Activated T-cell treated with anti-CD3 and anti-CD28 coated beads for 1 hour (primary cell): ENCODE measurements around the gene BAIAP2L1.

Experiments used
- DNase-seq: peaks from one replicate; pipeline ENCODE4 v3.0.0-alpha.2; 2020; ENCODE audit warnings: low read depth

The BAIAP2L1 gene

DNA sequence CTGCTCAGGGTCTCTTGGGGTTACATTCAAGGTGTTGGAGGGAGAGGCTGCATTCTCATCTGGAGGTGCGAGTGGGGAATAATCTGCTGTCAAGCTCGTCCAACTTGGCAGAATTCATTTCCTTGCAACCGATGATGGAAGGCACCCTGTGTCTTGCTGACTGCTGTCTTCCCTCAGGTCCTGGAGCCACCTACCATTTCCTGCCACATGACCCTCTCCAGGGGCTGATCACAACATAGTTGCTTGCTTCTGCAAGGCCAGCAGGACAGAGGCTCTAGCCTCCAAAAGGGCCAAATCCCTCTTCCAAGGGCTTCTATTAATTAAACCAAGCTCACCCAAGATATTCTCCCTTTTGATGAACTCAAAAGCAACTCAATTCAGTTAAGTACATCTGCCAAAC, 133.6 kb downstream of the BAIAP2L1 start:
- no peak for DNase-seq

DNA sequence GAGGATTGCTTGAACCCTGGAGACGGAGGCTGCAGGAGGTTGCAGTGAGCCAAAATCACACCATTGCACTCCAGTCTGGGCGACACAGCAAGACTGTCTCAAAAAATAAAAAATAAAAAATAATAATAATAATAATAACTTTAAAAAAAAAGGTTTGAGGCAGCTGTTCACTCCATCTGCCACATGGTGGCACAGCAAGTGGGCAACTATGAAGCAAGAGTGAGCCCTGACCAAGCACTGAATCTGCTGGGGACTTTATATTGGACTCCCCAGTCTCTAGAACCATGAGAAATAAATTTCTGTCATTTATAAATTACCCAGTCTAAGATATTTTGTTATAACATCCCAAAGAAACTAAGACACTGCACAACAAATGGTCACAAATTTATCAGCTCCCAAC, 134.1 kb downstream of the BAIAP2L1 start:
- DNase-seq = no peak

DNA sequence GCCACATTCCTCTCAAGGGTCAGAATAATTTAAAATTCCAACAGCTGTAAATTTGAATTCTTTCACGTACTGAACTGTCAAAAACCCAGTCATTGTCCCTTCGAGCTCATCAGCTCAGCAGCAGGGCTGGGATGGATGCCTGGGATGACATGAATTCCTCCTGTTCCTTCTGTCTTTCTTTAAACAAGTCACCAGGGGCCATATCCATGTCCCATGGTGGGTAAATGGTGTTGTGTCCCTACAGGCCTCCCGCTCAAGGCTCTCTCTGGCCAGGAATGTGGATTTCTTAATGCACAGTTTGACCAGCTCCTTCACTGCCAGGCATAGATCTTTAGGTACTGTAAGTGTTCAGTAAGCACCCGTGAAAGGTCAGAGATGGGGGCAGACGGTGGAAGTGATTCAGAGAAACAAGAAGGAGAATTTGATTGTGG, 135.0 kb downstream of the BAIAP2L1 start:
- no peak for DNase-seq

DNA sequence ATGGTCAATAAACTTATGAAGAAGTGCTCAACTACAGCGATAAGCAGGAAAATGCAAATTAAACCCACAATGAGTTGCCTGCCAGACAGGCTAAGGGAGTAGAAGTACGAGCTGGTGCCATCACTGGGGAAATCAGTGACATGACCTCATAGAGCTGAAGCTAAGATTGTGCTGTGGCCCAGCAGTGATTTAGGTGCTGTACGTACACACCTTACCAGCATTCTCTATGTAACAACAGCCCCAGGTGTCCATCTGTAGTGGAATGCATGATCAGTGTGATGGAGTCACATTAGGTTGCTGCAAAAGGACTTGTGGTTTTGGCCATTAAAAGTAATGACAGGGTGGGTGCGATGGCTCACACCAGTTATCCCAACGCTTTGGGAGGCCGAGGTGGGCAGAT, 143.2 kb downstream of the BAIAP2L1 start:
- no peak for DNase-seq

DNA sequence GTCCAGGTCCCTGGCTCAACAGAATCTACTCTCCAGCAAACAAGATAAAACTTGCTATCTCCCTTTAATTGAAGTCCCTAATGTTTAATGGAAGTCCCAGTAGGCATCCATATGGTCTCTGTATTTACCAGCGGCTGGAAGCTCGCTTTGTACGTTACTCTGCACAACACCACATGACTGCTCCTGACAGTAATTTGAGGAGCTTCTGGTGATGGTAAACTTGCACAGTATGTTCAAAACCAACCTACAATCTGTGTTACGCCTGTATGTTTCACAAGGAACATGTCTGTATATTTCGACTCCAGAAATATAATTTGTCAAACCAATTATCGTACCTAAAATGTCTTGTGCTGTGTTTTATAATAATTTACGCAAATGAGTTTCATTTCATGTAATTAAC, 144.5 kb downstream of the BAIAP2L1 start:
- no peak for DNase-seq

DNA sequence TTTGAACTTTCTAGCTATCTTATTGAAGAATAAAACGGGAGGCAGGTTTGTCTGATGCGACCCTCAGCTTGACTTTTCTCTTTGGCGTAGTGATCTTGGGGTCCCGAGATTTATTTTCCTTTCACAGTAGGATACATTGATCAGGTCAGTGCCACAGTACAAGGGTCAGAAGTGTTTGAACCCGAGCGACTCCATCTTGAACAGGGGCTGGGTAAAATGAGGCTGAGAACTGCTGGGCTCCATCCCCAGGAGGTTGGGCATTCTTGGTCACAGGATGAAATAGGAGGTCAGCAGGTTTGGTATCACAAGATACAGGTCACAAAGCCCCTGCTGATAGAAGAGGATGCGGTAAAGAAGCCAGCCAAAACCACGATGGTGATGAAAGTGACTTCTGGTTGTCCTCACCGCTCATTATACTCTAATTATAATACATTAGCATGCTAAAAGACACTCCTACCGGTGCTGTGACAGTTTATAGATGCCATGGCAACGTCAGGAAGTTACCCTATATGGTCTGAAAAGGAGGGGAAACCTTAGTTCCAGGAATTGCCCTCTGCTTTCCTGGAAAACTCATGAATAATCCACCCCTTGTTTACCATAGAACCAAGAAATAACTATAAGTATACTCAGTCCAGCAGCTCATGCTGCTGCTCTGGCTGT, 145.8 kb downstream of the BAIAP2L1 start:
- no peak for DNase-seq

DNA sequence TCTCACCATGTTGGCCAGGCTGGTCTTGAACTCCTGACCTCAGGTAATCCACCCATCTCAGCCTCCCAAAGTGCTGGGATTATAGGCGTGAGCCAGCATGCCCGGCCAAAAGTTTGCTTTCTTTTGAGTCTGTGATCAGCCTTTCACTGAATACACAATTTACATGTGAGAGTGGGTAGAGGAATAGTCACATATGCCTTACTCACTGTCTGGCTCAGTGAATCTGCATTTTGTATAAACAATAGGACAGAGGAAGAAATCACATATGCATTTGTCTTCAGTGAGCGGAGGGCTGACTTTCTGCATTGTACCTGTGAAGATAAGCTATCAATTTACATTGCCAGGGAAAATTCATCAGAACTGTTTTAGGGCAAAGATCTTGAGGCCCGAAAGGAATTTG, 146.4 kb downstream of the BAIAP2L1 start:
- no peak for DNase-seq

DNA sequence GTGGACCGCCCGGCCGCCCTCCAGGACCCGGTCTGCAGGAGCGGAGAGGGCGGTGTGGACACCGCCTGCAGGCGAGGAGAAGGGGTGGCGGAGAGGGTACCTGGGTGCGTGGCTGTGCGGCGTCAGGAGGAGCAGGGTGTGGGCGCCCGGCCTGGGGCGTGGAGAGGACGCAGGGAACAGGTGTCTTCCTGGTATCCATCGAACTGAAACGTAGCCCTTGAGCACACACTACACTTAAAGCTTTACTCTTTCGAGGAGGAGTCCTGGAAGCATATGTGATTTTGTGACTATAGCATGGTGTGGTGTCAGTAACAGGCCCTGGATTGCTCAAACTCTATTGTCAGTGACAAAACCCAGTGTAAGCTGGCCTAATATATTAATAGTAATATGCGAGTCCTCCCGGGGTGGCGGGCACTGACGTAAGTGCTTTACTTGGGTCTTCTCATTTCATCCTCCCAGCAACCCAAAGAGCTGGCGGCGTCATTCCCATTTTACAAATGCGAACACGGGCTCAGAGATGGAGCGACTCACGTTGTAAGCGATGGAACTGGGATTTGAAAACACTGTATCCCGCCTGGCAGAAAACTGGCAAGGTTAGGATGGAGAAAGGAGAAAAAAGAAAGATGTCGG, 148.3 kb downstream of the BAIAP2L1 start:
- DNase-seq = no peak

DNA sequence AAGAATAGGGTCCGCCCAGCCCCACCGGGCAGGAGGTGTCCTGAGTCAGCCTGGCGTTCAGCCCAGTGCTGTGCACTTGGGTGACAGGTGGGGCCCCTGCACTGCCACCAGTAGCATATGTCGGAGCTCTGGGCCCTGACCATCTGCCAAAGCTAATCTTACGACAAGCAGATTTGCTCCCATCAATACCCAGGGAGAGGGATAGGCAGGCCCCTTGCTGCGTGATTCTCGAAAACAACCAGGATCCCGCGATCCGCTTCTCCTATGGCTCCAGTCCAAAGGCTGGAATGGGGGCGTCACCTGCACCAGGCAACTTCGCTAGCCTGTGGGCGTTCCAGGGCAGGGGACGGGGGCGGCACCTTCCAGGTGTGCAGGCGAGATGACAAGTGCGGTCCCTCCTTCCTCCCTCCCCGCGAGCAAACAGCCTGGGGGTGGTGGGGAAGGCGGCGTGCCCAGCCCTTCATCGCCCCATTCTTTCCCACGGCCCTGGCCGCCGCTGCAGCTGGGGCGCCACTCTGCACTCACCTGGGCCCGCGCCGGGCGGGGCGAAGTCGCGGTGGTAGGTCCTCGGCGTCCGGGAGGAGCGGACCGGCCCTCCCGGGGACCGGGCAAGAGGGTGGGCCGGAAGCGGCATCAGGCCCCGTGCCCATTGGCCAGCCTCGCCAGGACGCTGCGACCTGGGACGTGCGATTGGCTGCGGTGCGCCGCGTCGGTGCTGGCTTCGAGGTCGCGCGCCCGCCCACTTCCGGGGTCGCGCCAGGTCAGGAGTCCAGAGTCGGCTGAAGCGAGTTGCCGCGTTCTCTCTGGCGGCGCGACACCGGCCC, 149.1 kb downstream of the BAIAP2L1 start, which contains the start of gene TECPR1:
Gene TECPR1 (minus strand): TSS at position 632 of the 824 bp plus-strand sequence. CDS start 6,086 bp downstream, outside the sequence.
- DNase-seq = peak; percentile 72

DNA sequence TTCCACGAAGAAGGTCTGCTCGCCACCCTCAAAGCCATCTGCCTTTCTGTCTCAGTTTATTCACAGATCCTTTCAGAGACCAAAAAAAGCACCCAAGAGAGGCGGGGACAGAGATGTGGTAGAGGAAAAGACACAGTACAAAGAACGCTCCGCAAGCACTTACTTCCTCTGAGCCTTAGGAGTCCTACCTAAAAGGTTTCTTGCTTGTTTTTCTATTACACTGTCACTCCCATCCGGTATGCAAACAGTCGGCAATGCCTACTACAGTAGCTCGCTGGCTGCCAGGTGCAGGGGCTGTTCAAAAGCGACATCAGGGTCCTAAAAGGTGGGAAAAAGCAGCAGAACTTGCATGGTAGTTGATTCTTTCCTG, 149.7 kb downstream of the BAIAP2L1 start:
- peak; percentile 19 for DNase-seq

DNA sequence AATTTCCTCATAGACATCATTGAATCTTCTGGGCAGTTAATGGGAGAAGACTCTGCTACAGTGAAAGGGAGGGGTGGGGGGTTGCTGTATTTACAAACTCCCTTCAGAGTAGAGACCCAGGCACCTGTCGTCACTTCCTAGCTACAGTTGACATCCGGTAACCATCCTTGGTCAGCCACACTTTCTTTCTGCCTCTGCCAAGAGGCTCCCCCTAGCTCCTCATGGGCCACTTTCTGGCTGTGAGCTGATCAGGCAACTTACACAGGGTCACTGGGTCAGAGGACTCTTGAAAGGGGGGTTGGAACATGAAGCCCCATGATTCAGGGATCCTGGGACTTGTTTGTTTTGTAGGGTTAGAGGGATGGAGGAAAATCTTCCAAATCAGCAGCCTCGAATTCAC, 150.1 kb downstream of the BAIAP2L1 start:
- peak; percentile 19 for DNase-seq

DNA sequence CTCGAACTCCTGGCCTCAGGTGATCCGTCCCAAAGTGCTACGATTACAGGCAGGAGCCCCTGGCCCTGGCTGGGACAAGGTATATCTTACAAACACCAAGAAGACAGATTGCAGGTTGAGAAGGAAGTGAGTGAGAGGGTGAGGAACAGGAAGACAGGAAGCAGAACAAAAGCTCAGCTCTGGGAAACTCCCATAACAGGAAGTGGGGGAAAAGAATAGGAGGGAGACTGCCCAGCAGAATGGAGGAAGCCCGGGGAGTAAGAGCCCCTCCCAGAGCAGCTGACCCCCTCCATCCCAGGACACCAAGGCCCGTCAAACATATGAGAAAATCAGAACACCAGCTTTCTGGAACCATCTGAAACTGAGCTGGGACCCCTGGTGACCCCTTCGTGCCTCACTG, 151.8 kb downstream of the BAIAP2L1 start:
- DNase-seq = no peak

DNA sequence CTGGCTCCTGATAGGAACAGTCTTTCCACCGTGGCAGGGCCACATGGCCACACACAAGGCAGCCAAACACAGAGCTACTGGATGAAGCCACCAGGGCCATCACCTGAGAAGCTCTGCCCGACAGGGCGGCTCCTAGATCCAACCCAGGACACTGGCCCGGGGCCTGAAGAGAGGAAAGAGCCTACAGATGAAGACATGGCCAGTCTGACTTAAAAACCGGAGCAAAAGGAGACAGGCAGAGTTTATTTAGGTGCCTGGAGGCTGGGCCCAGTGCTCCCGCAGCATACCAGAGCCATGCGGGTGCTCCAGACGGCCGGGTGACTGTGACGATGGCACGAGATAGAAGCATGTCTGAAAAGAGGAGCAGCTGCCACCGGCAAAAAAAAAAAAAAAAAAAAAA, 152.7 kb downstream of the BAIAP2L1 start:
- DNase-seq = no peak

DNA sequence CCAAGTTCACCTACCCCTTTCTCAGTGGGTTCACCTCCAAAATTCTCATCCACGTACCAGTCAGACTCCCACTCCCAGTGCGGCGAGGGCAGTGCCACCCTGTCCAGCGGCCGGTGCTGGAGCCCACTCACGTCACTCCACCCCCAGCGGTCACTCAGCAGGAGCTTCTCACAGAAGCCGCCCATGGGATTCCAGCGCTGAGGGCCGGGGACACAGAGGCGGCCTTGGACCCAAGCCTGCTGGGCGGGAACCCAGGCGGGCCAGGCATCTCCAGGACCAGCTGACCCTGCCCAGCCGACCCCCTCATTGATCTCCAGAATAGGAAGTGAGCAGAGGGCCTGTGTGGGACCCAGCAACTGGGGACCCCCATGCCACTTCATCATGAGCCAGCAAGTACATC, 156.0 kb downstream of the BAIAP2L1 start:
- no peak for DNase-seq

DNA sequence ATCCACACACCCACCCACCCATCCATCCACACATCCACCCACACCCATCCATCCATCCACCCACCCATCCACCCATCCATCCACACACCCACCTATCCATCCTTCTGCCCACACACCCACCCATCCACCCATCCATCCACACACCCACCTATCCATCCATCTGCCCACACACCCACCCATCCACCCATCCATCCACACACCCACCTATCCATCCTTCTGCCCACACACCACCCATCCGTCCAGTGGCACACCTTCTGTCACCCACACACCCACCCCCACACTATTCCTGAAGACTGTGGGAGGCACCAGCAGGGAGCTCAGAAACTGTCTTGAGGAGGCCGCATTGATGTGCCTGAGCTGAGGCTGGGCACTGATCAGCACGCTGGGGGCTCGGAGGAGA, 158.0 kb downstream of the BAIAP2L1 start:
- no peak for DNase-seq

DNA sequence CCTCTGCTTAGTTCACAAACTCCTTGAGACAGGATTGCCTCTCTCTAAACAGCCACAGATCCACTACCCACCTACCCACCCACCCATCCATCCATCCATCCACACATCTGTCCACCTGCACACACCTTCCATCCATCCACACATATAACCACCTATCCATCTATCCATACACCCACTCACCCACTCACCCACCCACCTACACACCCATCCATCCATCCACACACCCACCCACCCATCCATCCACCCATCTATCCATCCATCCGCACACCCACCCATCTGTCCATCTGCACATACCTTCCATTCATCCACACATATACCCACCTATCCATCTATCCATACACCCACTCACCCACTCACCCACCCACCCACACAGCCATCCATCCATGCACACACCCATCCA, 158.5 kb downstream of the BAIAP2L1 start:
- no peak for DNase-seq

DNA sequence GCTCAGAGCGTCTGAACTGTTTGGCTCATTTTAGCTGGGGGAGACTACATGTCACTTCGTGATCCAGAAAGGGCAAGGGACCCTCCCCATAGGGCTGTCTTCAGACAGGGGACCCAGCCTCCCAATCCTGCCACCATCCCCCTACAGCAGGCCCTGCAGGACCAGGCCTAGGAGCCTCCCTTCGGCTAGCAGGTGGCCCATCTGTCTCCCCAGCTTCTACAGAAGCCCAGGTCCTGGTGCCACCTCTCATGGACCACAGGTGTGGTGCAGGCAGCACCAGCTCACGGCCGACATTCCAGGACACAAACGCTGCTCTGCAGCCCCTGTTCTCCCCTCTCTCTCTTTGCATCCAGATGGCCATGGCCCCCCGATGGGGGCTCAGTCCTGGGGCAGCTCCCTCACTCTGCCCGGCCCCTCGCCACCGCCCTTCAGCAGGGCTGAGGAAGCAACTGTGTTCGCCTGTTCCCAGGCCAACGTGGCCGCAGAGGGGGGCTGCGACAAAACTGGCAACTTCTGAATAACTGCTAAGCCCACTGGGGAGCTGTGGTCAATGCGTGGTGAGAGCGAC, 159.1 kb downstream of the BAIAP2L1 start:
- DNase-seq = no peak
